Measurements from ENCODE around the gene UCP2. TPM values are rescaled to one million over a fixed set of nuclear protein-coding genes. Genes with fewer than 3 reads are reported as not detected.
A peak's percentile ranks its signal among the peaks of the same experiment; 100 is the strongest.

Gene UCP2
- polyA plus RNA-seq, 1 donor from 2014 or later: 1,475 TPM

GRCh38 chr11:74004759-74005615 lies 22.3 kb upstream of the UCP2 start:
- no peaks in the 10 kb centered on the region for H3K27me3 Mint-ChIP-seq
- H3K27ac Mint-ChIP-seq: peak overlapping the region; percentile 37 to 95 (median 87)
- H3K9me3 Mint-ChIP-seq: peaks cover 0 to 2% (median 1%) of the 10 kb centered on the region in 3 donors
- peaks cover 5% of the 10 kb centered on the region for H3K36me3 Mint-ChIP-seq
- peaks cover 12 to 26% (median 24%) of the 10 kb centered on the region in 3 donors for H3K4me1 Mint-ChIP-seq
- peak overlapping the region in 2 of 4 donors; percentile 70 to 90 for H3K4me3 Mint-ChIP-seq

- H3K9me3 Mint-ChIP-seq: peaks cover 0 to 2% (median 1%) of the 10 kb centered on the region in 3 donors
- H3K27me3 Mint-ChIP-seq: no peaks in the 10 kb centered on the region
- peaks cover 20 to 30% (median 27%) of the 10 kb centered on the region in 3 donors for H3K4me1 Mint-ChIP-seq
- H3K36me3 Mint-ChIP-seq: peaks cover 5% of the 10 kb centered on the region
- H3K4me3 Mint-ChIP-seq: no peak overlapping the region
- H3K27ac Mint-ChIP-seq: peak overlapping the region in 1 of 3 donors; percentile 35
These were observed 21.5 kb upstream of the UCP2 start for GRCh38 chr11:74004046-74004695.

DNA sequence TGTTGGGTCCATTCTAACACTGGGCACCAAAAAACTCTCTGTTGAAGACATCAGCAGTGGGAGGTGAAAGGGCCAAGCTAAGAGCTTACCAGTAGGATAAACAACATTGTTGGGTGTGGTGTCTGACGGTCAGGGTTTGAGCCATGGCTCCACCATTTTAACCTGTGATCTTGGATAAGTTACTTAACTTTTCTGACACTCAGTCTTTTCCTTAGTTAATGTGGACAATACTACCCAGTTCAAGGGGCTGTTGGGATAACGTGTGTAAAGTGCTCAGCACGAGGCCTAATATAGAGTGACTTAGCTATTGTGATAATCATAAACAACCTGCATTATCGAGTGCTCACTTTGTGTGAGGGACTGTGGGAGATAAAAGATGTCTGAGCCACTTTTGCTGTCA lies 20.2 kb upstream of the UCP2 start:
- Mint-ChIP-seq H3K27me3 (no peaks in the 10 kb centered on the region), H3K27ac (peak overlapping the region in 2 of 3 donors; percentile 30 to 89), H3K4me1 (peaks cover 21 to 31% (median 29%) of the 10 kb centered on the region in 3 donors), H3K4me3 (no peak overlapping the region), H3K36me3 (peaks cover 5% of the 10 kb centered on the region), H3K9me3 (peaks cover 0 to 2% (median 1%) of the 10 kb centered on the region in 3 donors)

DNA sequence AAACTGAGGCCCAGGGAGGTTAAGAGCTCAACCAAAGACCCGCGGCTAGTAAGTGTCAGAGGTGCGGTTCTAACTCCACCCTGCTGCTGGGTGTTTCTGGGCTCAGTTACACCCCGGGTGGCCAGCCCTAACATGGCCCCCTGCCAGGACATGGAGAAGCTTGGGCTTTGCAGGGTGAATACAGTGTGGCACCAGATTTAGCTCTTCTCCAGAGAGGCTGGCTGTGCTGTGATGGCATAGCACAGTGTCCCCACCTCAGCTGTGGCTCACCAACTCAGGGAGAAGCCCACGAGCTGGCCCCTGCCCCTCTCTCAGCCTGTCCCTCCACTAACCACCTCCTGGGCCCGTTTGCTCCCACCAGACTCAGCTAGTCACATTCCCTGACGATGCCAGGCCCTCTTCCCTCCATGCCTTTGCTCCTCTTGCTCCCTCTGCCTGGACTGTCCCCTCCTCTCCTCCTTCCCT lies 19.2 kb upstream of the UCP2 start:
- peaks cover 0 to 3% (median 2%) of the 10 kb centered on the region in 3 donors for H3K9me3 Mint-ChIP-seq
- no peak overlapping the region for H3K4me3 Mint-ChIP-seq
- peak overlapping the region in 1 of 3 donors; percentile 89 for H3K27ac Mint-ChIP-seq
- no peaks in the 10 kb centered on the region for H3K27me3 Mint-ChIP-seq
- H3K36me3 Mint-ChIP-seq: peaks cover 5% of the 10 kb centered on the region
- H3K4me1 Mint-ChIP-seq: peaks cover 26 to 38% (median 38%) of the 10 kb centered on the region in 3 donors

DNA sequence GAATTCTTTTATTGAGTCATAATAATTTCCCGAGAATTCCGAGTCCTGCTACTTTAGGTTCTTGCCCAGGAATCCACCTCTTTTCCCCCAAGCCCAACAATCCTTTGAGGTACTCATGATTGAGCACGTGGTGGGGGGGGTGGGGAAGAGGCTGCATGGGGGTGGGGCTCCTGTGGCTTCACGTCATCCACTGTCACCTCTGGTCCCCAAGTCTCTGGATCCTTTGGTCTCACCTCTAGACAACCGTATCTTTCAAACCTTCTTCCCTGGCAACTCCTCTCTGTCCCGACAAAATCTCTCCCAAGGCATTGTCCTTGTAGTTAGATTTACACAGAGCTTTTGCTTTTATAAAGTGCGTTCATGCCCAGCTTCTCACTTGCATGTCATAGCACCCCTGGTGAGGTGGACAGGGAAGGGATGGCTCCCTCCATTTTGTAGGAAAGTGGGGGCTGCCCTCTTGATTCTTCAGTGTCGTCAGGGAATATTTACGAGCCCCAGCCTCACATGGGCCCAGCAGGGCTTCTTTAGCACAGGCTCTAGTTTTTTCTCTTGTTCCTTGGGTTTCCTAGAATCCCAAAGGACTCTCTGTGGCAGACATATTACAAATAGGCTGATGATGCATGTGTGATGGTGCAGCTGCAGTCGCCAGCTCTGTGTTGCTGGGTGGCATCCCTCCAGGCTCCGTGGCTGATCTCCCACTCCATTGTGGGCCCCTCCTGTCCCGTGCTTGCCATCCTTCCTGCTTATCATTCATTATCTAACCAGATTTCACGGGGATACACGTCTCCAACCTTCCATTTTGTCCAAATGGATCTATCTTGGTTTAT lies 17.9 kb upstream of the UCP2 start:
- H3K9me3 Mint-ChIP-seq: peaks cover 0 to 3% (median 2%) of the 10 kb centered on the region in 3 donors
- peaks cover 5% of the 10 kb centered on the region for H3K36me3 Mint-ChIP-seq
- H3K4me3 Mint-ChIP-seq: peak overlapping the region in 1 of 4 donors; percentile 75
- peak overlapping the region; percentile 89 to 92 (median 91) for H3K27ac Mint-ChIP-seq
- H3K4me1 Mint-ChIP-seq: peaks cover 32 to 43% (median 43%) of the 10 kb centered on the region in 3 donors
- no peaks in the 10 kb centered on the region for H3K27me3 Mint-ChIP-seq

DNA sequence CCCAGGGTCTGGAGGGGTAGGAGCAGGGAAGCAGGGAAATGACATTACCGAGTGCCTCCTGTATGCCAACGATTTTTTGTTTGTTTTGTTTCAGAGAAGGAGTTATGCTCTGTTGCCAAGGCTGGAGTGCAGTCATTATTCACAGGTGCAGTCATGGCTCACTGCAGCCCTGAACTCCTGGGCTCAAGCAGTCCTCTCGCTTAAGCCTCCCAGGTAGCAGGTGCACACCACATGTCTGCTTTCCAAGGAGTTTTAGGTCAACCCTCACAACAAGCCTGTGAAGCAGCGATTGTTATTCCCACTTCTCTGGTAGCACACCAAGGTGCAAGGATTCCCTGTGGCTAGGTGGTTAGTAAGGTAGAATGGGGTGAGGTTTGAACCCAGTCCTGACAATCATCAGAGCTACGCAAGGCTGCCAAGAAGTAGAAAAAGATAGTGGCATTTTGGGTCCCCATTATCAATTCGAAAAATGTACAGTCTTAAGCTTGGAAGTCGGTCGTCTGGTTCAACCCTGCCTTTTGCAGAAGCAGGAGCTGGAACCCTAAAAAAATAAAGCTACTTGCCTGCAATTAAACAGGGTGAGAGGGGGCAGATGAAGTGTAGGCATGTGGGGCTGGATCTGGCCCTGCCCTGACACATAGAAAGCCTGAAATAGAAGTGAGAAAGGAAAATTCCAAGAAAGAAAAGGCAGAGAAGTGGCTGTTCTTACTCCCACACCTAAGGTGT lies 17.1 kb upstream of the UCP2 start:
- Mint-ChIP-seq H3K9me3 (peaks cover 0 to 3% (median 2%) of the 10 kb centered on the region in 3 donors), H3K4me3 (peak overlapping the region in 3 of 4 donors; percentile 56 to 87 (median 75)), H3K36me3 (peaks cover 2% of the 10 kb centered on the region), H3K27me3 (no peaks in the 10 kb centered on the region), H3K4me1 (peaks cover 33 to 45% (median 45%) of the 10 kb centered on the region in 3 donors), H3K27ac (peak overlapping the region; percentile 89 to 92 (median 91))

GRCh38 chr11:73998846-73999575 lies 16.4 kb upstream of the UCP2 start:
- peak overlapping the region; percentile 89 to 92 (median 91) for H3K27ac Mint-ChIP-seq

DNA sequence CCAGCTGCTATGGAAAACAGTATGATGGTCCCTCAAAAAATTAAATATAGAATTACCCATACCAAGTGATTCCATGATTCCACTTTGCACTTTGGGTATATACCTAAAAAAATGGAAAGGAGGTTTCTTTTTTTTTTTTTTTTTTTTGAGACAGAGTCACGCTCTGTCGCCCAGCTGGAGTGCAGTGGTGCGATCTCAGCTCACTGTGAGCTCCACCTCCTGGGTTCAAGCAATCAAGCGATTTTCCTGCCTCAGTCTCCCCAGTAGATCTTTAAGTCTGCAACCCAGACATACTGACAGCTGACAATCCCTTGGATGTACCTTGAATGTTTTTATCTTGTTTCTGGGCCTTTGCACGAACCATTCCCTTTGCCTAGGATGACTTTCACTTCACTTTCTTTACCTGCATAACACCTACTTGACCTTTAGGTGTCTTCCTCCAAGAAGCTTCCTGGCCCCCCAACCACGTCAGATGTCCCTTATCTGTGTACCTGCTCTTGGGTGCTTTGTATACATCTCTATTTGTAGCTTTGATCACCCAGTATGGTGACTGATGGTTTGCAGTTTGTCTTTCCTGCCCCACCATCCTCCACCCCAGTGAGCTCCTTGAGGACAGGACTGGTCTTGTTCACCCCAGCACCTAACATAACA lies 14.6 kb upstream of the UCP2 start:
- H3K36me3 Mint-ChIP-seq: peaks cover 2% of the 10 kb centered on the region
- H3K4me3 Mint-ChIP-seq: peak overlapping the region in 3 of 4 donors; percentile 27 to 86 (median 74)
- H3K27me3 Mint-ChIP-seq: no peaks in the 10 kb centered on the region
- peak overlapping the region; percentile 59 to 99 (median 96) for H3K27ac Mint-ChIP-seq
- H3K4me1 Mint-ChIP-seq: peaks cover 35 to 53% (median 52%) of the 10 kb centered on the region in 3 donors
- H3K9me3 Mint-ChIP-seq: peaks cover 0 to 3% (median 2%) of the 10 kb centered on the region in 3 donors

More at GRCh38 chr11:73998846-73999575, 16.4 kb upstream of the UCP2 start:
- Mint-ChIP-seq H3K36me3 (peaks cover 2% of the 10 kb centered on the region), H3K9me3 (peaks cover 0 to 3% (median 2%) of the 10 kb centered on the region in 3 donors), H3K27me3 (no peaks in the 10 kb centered on the region), H3K4me3 (peak overlapping the region in 3 of 4 donors; percentile 56 to 87 (median 75)), H3K4me1 (peaks cover 34 to 48% (median 45%) of the 10 kb centered on the region in 3 donors)

DNA sequence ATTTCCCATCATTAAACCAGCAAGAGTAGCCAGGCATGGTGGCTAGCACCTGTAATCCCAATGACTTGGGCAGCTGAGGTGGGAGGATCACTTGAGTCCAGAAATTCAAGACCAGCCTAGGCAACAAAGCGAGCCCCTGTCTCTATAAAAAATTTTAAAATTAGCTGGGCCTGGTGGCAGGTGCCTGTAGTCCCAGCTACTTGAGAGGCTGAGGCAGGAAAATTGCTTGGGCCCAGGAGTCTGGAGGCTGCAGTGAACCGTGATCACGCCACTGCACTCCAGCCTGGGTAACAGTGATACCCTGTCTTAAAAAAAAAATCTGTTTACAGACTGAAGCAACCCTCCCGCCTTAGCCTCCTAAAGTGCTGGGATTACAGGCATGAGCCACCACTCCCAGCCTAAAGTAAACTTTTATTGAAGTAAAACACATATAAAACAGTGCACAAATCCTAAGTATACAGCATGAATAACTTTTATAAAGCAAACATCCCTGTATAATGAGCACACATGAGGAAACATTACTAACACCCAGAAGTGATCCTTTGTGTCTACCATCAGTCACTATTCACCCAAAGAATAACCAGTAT lies 13.6 kb upstream of the UCP2 start:
- Mint-ChIP-seq H3K27me3 (no peaks in the 10 kb centered on the region), H3K36me3 (peaks cover 2% of the 10 kb centered on the region), H3K4me3 (peak overlapping the region; percentile 26 to 89 (median 79)), H3K27ac (peak overlapping the region; percentile 96 to 99 (median 99)), H3K9me3 (peaks cover 0 to 3% (median 0%) of the 10 kb centered on the region in 3 donors), H3K4me1 (peaks cover 45 to 61% (median 60%) of the 10 kb centered on the region in 3 donors)

GRCh38 chr11:73995731-73996130 lies 13.1 kb upstream of the UCP2 start:
- Mint-ChIP-seq H3K27ac (peak overlapping the region; percentile 96 to 99 (median 99)), H3K4me3 (peak overlapping the region; percentile 26 to 89 (median 76)), H3K27me3 (no peaks in the 10 kb centered on the region), H3K9me3 (peaks cover 0 to 2% (median 0%) of the 10 kb centered on the region in 3 donors), H3K4me1 (peaks cover 50 to 65% (median 62%) of the 10 kb centered on the region in 3 donors), H3K36me3 (peaks cover 2% of the 10 kb centered on the region)

DNA sequence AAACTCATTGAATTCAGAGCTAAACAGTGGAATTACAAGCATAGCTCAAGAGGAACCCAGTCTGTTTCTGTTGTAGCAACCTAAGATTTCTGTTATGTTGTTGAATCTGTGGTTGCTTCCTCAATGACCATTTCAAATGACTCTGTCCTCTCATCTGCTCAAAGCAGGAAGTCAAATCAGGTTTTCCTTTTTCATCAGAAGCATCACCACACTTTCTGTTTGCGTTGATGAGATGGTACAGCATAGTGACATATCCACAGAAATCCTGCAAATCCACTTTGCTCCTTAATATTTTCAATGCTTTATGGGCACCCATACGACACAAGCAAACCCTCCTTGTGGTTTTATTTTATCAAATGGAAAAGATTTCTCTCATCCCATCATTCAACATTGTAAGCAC lies 12.6 kb upstream of the UCP2 start:
- no peaks in the 10 kb centered on the region for H3K27me3 Mint-ChIP-seq
- no peaks in the 10 kb centered on the region for H3K36me3 Mint-ChIP-seq
- peaks cover 0 to 2% (median 0%) of the 10 kb centered on the region in 3 donors for H3K9me3 Mint-ChIP-seq
- H3K27ac Mint-ChIP-seq: peak overlapping the region; percentile 96 to 99 (median 99)
- peaks cover 54 to 64% (median 62%) of the 10 kb centered on the region in 3 donors for H3K4me1 Mint-ChIP-seq
- peak overlapping the region; percentile 26 to 89 (median 76) for H3K4me3 Mint-ChIP-seq

GRCh38 chr11:73991471-73992006 lies 8.9 kb upstream of the UCP2 start:
- peak overlapping the region in 3 of 4 donors; percentile 54 to 91 (median 72) for H3K4me3 Mint-ChIP-seq
- H3K36me3 Mint-ChIP-seq: no peaks in the 10 kb centered on the region
- no peaks in the 10 kb centered on the region for H3K9me3 Mint-ChIP-seq
- H3K4me1 Mint-ChIP-seq: peaks cover 40 to 50% (median 45%) of the 10 kb centered on the region in 3 donors
- peak overlapping the region; percentile 38 to 91 (median 86) for H3K27ac Mint-ChIP-seq
- H3K27me3 Mint-ChIP-seq: no peaks in the 10 kb centered on the region

Data from IgD-negative memory B cell (primary cell).